NCI-H1092 (cell line): ENCODE data around the gene DGKZ.

Experiments
- DNase-seq: peaks from one replicate; lab custom pipeline; 2025; lab: John Stamatoyannopoulos, UW

Gene DGKZ

GRCh38 chr11:46393759-46394158 lies 46.5 kb downstream of the DGKZ start:
- DNase-seq: no peak

GRCh38 chr11:46397526-46397925 lies 50.3 kb downstream of the DGKZ start:
- DNase-seq: no peak

- DNase-seq: no peak
Observed at GRCh38 chr11:46402957-46403902, 56.0 kb downstream of the DGKZ start.

GRCh38 chr11:46404476-46405017 lies 57.3 kb downstream of the DGKZ start:
- no peak for DNase-seq

GRCh38 chr11:46407635-46408034 lies 60.4 kb downstream of the DGKZ start:
- no peak for DNase-seq

- DNase-seq: no peak
Observed at GRCh38 chr11:46408407-46408986, 61.2 kb downstream of the DGKZ start.

GRCh38 chr11:46410021-46410420 lies 62.8 kb downstream of the DGKZ start:
- peak; percentile 39 for DNase-seq

GRCh38 chr11:46413760-46414465 lies 66.7 kb downstream of the DGKZ start:
- DNase-seq: peak; percentile 65

GRCh38 chr11:46414466-46414796 lies 67.2 kb downstream of the DGKZ start:
- DNase-seq: peak; percentile 97

GRCh38 chr11:46414879-46415278 lies 67.6 kb downstream of the DGKZ start:
- peak; percentile 89 for DNase-seq

- DNase-seq: no peak
Observed at GRCh38 chr11:46417711-46418110, 70.4 kb downstream of the DGKZ start.

GRCh38 chr11:46418751-46419150 lies 71.5 kb downstream of the DGKZ start:
- no peak for DNase-seq

- no peak for DNase-seq
Observed at GRCh38 chr11:46420513-46420912, 73.2 kb downstream of the DGKZ start.

GRCh38 chr11:46421257-46421880 lies 74.1 kb downstream of the DGKZ start:
- DNase-seq: no peak

- no peak for DNase-seq
Observed at GRCh38 chr11:46422588-46422987, 75.3 kb downstream of the DGKZ start.

GRCh38 chr11:46426233-46426991 lies 79.1 kb downstream of the DGKZ start:
- no peak for DNase-seq

- no peak for DNase-seq
Observed at GRCh38 chr11:46427364-46427763, 80.1 kb downstream of the DGKZ start.

- no peak for DNase-seq
Observed at GRCh38 chr11:46429717-46430116, 82.5 kb downstream of the DGKZ start.
